HG02884 (cell line): ENCODE measurements around the gene KL.

Experiments used
- ATAC-seq: cut with Tn5 transposase; IDR thresholded peaks from one replicate; pipeline ENCODE4 v1.9.1; 2021; ENCODE audit warnings: mild to moderate bottlenecking, moderate library complexity; ENCODE audit not compliant: unreplicated experiment

The KL gene

DNA sequence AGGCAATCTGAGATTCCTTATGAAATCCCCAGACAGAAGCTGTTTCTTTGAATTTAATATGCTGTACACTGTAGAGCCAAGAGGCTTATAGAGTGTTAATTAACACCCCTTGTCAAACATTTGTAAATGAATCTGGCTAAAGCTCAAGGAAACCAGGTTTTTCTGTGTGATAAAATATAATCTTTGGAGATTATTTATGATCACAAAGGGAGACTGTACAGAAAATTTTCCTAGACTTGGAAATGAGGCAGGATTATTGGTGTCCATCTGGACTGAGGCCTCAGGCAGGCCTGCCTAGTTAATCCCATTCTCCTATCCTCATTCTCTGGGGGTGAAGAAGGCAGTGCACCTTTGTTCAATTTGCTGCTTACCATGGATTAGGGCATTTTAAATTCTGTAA is 17.8 kb downstream of the KL start:
- no peak for ATAC-seq

DNA sequence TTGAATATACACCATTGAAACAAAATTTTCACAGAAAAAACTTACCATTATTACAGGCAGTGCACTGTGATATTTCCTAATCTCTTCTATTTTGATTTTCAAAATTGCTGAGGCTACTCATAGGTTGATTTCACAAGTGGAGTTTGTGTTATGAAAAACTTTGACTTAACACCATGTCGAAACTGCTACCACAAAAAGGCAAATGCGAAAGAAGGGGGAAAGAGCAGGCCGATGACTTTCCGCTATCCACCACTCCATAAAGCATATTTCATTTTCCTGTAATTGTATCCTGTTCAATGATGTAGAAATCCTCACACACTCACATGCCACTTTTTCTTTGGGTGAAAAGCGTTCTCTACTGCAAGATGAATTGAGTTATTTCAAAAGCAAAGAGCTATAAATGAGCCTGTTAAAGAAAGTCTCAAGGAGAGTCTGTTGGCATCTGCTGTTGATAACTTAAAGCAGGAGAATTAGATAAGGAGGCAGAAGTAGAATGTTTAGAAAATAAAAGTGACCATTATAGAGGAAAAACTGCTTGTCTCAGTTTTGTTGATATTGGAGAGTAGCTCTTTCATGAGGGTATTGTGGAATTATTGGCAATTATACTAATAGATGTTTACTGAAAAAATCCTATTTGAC is 18.8 kb downstream of the KL start:
- ATAC-seq = no peak

DNA sequence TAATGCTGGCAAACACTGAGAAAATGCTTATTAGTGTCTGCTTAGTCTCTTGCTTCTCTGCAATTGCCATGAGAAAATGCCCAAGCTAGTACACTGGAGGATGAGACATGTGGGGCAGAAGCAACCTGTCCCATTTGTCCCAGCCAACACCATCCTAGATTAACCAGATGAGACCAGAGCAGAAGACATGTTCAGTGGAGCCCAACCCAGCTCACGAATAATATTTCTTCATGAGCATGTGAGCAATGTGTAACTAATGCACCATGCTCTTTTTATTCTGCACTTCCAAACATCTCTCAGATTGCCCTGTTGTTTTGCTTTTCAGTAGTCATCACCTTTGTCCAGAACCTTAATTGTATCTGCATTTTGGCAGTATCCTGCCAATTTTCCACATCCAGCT is 21.4 kb downstream of the KL start:
- ATAC-seq = no peak

DNA sequence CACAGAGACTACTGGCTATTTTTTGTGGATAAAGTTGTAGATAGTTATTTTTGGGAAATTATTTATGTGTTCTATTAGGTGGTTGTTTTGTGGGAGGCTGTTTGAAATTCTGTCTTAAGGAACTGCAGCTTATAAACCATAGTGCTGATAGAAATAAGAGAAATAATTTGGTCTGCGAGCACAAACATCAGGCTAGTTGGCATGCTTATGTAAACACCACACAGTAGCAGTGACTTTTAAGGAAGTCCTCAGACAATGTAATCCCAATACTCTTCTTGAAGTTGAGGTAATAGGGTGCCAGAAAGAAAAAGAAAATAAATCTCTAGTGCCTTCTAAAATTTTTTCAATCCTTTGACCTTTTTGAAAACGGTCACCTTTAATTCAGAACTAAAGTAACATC is 23.9 kb downstream of the KL start:
- ATAC-seq = no peak

DNA sequence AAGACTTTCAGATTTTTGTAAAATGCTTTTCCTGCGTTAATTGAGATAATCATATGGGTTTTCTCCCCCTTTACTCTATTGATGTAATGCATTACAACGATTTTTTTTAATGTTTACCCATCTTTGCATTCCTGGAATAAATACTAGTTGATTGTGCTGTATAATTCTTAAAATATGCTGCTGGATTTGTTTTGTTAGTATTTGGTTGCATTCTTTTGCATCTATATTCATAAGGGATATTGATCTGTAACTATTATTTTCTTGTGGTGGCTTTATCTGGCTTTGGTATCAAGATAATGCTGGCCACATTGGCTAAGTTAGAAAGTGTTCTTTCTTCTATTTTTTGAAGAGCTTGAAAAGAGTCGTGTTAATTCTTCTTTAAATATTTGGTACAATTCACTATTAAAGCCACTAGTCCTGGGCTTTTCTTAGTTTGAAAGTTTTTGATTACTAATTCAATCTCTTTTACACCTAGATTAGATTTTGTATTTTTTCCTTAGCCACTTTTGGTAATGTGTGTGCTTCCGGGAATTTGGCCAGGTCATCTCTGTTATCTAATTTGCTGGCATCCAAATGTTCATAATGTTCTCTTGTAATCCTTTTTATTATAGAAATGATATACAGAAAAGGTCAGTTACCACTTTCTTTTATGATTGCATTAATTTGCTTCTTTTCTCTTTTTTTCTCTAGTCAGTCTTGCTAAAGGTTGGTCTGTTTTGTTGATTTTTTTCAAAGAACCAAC is 29.8 kb downstream of the KL start:
- ATAC-seq = no peak

DNA sequence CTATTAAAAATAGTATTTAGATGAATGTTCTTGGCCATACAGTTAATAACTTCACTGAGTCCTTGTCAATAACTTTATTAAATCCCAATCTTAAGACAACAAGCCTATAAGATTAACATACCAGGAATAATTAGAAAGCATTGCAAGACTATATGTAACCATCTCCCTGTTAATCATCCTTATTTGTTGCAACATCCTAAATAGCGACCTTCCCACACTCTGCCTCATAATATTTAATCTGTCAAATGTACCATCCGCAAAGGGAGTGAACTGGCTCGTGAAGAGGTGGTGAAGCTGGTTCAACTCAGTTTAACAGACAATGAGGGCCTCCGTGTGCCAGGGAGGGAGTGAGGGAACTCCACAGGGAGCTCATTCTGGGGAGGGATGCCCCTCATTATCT is 33.9 kb downstream of the KL start:
- no peak for ATAC-seq

DNA sequence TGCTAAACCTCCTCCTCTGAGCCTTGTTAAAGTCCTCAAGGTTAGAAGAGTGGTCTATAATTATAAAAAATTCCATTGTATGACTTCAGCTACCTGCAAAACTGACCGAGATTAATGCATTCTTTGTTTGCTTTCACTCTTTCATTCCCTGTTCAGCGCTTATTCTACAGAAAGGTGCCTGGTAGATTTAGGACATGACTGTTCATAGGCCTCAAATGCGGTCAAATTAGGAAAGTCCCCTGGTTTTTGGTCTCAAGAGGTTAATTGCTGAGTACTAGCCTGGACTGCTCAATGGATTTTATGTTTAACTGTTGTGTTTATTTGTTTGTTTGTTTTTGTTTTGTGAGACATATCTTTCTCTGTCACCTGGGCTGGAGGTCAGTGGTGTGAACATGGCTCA is 35.4 kb downstream of the KL start:
- ATAC-seq = no peak

DNA sequence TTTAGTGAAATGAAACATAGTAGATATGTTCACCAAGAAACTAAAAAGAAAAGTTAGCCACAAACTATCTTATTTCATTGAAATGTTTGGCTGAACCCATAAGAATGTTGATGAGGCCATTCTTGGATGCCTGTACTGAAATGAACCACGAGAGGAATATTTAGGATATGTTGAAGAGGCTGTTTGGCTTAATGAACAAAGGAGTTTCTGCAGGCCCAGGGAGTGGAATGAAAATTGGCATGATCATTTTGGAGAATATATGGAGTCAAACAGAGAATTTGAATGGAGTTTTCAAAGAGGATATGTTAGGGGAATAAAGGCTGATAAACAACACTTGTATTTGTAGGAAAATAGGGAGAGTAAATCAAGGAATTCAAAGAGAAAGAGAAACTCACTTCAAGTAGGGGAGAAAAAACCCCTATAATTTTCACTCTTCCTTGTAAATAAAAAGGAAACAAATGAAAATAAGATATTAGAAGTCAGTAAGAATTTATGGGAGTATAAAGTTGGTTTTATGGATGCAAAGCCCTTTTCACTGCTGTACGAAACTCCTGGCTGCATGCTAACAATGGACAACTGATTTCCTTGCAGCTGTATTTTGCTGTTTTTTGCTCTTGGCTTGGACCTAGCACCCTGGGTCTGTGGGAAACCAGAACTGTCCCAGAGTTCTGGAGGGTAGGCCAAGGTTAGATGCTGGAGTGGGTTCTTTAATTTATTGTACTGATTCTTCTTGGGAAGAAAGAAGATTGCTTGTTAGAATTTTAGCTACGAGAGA is 36.5 kb downstream of the KL start:
- no peak for ATAC-seq

DNA sequence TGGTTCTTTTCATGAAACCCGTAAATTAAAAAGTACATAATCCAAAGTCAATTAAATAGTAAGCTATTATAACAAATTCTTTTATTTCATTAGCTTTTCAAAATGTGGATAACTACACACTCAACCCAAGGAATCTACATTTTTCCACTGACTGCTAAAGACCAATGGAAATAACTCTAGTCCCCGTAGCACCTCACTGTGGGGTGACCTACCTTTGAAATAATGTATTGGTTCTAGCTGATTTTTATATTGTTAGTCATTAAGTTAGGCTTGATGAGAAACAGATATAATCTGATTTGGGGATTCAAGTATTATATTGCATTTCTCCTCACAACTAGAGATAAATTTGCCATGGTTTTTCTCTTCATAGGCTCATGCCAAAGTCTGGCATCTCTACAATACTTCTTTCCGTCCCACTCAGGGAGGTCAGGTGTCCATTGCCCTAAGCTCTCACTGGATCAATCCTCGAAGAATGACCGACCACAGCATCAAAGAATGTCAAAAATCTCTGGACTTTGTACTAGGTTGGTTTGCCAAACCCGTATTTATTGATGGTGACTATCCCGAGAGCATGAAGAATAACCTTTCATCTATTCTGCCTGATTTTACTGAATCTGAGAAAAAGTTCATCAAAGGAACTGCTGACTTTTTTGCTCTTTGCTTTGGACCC is 37.3 kb downstream of the KL start:
- no peak for ATAC-seq

DNA sequence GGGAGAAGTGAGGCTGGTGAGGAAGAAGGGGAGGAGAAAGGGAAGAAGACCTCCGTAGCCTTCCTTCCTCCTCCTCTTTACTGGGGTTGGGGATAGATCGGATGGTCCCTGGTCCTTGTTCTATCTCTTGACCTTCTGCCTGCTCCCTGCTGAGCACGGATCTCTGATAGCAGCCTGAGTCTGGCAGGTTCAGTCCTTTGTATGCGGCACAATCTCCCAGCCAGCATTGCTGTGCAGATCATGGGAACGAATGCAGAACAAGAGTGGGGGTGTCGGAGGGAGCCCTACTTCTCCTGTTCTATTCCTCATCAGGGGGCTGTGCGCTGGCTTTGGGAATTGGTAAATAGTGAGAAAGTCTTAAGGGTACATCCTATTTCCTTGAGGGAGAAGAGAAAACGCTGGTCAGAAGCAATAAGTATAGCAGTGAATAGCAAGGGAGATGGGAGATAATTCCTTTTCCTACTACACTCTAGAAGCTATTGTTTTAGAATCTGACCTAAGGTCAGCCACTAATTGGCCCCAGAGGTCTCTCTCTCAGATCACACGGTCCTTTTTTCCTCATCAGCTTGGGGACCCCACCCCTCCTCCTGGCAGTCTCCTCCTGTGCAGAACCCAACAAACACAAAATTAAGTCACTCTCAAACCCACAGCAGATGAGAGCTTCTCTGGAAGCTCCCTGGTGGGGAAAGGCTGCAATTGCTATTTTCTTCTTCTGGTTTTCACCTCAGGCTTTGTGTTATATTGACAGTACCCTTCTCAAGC is 41.0 kb downstream of the KL start:
- no peak for ATAC-seq

DNA sequence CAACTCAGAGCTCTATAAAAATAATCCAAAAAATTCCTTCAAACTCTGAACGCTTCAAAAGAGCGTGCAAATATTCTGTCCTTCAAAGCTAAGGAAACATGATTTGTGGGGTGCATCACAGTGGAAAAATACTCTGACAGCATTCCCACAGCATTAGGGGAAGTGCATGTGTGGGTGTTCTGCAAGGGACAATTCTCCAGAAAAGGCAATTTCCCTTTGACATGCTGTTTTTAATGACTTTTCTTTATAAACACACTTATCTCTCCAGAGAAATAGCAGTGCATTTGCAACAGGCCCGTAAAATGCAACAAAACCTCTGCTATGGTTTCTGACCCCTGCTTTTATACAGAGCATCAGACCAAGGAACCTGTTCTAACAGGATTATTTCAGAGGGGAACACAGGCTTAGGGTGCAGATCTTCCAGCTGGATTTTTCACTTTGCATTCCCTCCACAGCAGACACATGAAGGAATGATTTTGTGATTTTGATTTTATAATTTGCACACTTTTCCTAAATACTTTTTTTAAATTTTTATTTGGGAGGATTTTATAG is 42.6 kb downstream of the KL start:
- ATAC-seq = no peak

DNA sequence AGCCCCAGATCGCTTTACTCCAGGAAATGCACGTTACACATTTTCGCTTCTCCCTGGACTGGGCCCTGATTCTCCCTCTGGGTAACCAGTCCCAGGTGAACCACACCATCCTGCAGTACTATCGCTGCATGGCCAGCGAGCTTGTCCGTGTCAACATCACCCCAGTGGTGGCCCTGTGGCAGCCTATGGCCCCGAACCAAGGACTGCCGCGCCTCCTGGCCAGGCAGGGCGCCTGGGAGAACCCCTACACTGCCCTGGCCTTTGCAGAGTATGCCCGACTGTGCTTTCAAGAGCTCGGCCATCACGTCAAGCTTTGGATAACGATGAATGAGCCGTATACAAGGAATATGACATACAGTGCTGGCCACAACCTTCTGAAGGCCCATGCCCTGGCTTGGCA is 44.6 kb downstream of the KL start:
- no peak for ATAC-seq

DNA sequence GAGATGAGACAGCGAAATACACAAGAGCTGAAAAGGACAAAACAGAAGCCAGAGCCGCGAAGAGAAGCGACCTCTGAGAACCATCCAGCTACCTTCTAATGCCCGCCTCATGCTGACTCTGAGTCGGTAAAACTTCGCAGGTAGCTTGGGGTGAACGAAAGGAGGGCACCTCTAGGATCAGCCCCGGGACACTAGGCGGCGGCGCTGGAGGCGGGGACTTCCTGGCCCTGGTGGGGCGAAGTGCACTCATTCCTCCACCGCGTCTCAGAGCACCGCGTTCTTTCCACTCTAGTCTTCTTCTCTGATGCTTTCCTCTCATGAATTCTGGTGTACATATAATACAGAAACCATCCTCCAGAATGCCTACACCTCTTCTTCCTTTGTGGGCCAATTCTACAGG is 50.1 kb downstream of the KL start:
- ATAC-seq = no peak

DNA sequence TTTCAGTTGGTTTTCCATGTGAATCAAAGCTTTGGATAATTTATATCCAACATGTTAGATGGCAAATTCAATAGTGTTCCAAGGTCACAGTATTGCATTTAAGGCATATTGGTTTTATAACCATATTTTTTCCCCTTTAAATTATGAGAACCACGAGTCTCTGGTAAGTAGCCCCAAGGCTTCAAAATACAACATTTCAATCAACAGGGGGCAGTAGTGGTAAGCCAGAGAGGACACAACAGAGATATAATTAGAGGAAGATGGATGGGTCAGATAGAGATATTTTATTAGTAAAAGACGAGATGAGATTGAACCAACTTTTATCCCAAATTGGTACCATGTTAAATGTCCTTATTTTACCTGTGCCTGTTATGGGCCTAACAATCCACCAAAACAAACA is 53.1 kb downstream of the KL start:
- no peak for ATAC-seq

DNA sequence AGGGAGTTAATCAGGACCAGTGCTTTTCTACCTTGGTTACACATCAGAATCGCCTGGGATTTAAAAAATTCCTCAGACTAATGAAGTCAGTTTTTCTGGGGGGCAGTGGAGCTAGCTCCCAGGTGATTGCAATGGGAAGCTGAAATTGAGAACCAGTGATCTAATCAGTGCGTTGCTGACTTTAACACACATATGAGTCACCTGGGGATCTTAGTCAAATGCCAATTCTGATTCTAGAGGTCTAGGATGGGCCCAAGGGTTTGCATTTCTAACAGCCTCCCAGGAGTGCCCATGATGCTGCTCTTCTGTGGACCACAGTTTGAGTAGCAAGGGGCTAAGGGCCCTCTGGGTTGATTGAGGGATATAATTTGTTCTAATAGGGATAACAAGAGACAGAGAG is 54.5 kb downstream of the KL start:
- no peak for ATAC-seq

DNA sequence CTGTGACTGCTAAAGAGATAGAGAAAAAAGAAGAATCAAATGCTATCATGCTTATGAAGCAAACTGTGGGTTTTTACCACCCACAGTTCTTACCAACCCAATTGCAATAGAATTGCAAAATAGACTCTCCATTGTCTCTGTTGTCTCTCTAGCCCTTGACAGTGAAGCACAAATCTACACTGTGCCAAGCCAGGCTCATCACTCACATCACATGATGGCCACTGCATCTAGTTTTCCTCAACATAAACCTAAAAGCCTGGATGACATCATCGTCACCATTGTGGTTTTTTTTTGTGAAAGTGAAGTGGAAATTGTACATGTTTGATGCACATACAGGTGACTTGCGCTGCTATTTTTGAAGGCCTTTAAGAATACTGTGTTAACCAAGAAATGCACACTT is 56.1 kb downstream of the KL start:
- ATAC-seq = no peak

DNA sequence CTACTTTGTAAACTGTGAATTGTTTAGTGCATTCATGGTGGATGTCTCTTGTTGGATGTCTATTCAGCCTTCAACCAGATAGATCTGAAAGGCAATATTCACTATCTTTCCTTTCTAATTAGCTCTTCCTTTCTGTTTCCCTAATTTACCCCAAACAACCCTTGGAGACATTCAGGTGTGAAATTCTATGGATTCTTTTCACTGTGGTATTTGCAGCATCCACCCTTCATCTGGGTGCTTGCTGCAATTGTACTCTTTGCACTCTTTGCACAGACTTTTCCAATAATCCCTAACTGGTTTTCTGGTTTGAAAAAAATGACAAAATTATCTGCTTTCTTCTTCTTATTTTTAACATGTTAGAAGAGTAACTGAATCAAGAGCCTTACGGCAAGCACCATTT is 56.5 kb downstream of the KL start:
- no peak for ATAC-seq

DNA sequence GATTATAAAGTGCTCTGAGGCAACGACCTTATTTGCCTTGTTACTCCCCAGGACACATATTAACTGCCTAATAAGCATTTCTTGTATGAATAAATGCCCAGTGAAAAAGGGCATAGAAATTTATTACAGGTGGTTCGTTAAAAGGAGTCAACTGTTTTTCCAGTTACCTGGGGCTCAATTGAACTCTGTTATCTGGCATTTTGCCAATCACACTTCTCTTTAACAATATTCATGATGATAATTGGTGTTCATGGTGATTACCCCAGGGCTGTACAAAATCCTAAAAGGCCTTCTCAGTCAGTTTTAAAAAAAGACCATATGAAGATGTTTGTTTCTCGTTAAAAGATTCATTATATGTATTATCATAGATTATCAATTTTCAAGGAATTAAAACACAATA is 57.1 kb downstream of the KL start:
- no peak for ATAC-seq

DNA sequence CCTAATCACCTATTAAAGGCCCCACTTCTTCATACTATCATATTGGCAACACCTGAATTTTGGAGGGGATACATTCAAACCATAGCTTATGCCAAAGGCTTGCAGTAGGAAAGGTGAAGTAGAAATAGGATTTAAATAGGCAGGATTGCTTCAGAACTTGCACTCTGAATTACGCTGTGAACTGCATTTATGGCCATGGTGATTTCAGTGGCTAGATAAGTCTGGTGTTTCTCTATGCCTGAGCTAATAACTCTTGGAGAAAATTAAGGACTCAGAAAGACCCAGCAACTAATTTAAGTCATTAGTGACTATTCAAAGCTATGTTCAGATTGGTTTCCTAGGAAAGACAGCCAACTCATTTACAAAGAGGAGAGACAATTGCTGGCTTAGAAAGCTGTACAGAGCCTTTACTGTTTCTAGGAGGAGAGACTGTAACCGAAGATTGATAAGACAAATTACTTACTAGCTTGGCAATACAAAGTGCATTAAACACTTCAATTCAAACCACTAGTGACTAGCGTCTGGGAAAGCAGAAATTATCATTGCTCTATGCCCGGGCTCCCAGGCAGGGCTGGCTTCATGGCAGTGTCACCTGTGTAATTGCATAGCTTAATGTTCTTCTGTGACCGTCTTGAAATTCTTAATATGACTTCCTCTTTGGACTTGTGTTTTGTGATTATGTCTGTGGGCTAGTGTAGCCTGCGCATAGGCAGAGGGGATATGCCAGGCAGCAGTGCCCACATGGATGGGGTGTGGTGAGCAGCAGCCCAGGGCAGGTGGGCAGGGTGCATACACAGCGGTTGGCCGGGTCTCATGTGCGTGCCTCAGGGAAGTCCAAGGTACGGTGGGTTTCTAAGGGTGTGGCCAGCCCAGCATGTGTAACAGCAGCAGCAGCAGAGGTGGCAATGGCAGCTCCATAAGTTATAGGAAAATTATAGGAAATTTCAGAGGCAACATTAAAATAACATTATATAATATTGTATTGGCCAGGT is 60.1 kb downstream of the KL start:
- ATAC-seq = no peak
